Tibial artery (tissue), 4 donors: ENCODE measurements around the gene LILRA6.
"Not testable (repeated sequence)": the region's sequence is repeated elsewhere in the genome, so short reads cannot be mapped to it uniquely, and the experiment has no call there.

ENCODE experiments used
- DNase-seq, 2 donors: peaks; one replicate each; pipeline ENCODE4 v3.0.0-alpha.2; 2019
- H3K27ac ChIP-seq, 2 donors: fragments of 200-600 bp; sonication (generic) in 1 of 2; 1 replicate in 1 of 2; 2 replicates in 1 of 2; pipeline ENCODE4 v1.5.1; 2018 to 2019; ENCODE audit warnings: mild to moderate bottlenecking in 1 of 2
- H3K27me3 ChIP-seq, 2 donors: fragments of 200-600 bp; sonication (generic) in 1 of 2; one replicate each; pipeline versions ENCODE4 v1.5.1 to v1.6.0; 2016 to 2019
- H3K36me3 ChIP-seq, 3 donors: fragments of 200-600 bp; sonication (generic) in 2 of 3; one replicate each; pipeline ENCODE4 v1.5.1; 2016 to 2019; ENCODE audit warnings: mild to moderate bottlenecking in 2 of 3
- H3K4me1 ChIP-seq, 4 donors: fragments of 200-600 bp; sonication (generic) in 2 of 4; 1 replicate in 3 of 4; 2 replicates in 1 of 4; pipeline ENCODE4 v1.5.1; 2016 to 2019
- H3K4me3 ChIP-seq, 2 donors: fragments of 200-600 bp; sonication (generic) in 1 of 2; 1 replicate in 1 of 2; 2 replicates in 1 of 2; pipeline ENCODE4 v1.5.1; 2018 to 2019; ENCODE audit warnings: mild to moderate bottlenecking in 2 of 2
- H3K9me3 ChIP-seq, 3 donors: fragments of 200-600 bp; sonication (generic) in 1 of 3; one replicate each; pipeline ENCODE4 v1.5.1; 2016 to 2019
- intact Hi-C: fragments of 100-400 bp; cut with DNase I; formaldehyde crosslinking; loops from one replicate; pipeline ENCODE4 v1.15.0; 2023; ENCODE audit warnings: low total_unique reads
- TF ChIP-seq, protein P1 (sequence below), 2 experiments: fragments of 200-600 bp in 1 of 2; fragments of 450-650 bp in 1 of 2; IDR thresholded peaks; one replicate each; pipeline ENCODE4 v1.5.1; 2017 to 2019; ENCODE audit warnings: antibody characterized with exemption in 2 of 2, mild to moderate bottlenecking in 1 of 2, moderate library complexity in 1 of 2

Gene LILRA6

DNA sequence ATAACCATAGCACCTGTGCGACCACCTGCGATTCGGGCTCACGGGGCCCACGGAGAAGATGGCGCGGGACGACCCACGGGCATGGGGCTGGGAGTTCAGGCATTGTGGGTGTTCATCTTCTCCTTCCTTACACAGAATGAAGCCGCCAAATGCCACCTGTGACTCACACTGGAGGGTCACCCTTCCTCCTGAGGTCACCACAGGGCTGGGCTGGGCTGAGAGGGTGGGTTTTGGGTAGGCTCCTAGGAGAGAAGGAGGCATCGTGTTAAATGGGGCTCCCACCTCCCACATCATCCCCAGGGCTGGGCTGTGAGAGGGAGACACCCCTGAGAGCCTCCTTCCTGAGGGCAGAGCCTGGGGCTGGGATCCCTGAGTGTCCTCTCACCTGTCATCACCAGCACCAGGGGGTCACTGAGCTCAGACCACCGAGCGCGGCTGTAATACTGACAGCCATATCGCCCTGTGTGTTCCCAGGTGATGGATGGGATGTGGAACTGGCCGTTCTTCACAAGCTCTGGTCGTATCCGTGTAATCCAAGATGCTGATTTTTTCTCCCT is 36.9 kb upstream of the LILRA6 start:
- TF ChIP-seq, protein P1, sequence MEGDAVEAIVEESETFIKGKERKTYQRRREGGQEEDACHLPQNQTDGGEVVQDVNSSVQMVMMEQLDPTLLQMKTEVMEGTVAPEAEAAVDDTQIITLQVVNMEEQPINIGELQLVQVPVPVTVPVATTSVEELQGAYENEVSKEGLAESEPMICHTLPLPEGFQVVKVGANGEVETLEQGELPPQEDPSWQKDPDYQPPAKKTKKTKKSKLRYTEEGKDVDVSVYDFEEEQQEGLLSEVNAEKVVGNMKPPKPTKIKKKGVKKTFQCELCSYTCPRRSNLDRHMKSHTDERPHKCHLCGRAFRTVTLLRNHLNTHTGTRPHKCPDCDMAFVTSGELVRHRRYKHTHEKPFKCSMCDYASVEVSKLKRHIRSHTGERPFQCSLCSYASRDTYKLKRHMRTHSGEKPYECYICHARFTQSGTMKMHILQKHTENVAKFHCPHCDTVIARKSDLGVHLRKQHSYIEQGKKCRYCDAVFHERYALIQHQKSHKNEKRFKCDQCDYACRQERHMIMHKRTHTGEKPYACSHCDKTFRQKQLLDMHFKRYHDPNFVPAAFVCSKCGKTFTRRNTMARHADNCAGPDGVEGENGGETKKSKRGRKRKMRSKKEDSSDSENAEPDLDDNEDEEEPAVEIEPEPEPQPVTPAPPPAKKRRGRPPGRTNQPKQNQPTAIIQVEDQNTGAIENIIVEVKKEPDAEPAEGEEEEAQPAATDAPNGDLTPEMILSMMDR (IDR thresholded peaks at IDR 0.05): no peak
- no peaks in the 10 kb centered on the region for H3K36me3 ChIP-seq
- H3K4me1 ChIP-seq: no peaks in the 10 kb centered on the region
- intact Hi-C loops: no loop called here
- DNase-seq: no peak
- no peak overlapping the region for H3K27ac ChIP-seq
- H3K27me3 ChIP-seq: peaks cover 0 to 27% of the 10 kb centered on the region in 2 donors
- H3K9me3 ChIP-seq: no peaks in the 10 kb centered on the region
- H3K4me3 ChIP-seq: no peak overlapping the region

DNA sequence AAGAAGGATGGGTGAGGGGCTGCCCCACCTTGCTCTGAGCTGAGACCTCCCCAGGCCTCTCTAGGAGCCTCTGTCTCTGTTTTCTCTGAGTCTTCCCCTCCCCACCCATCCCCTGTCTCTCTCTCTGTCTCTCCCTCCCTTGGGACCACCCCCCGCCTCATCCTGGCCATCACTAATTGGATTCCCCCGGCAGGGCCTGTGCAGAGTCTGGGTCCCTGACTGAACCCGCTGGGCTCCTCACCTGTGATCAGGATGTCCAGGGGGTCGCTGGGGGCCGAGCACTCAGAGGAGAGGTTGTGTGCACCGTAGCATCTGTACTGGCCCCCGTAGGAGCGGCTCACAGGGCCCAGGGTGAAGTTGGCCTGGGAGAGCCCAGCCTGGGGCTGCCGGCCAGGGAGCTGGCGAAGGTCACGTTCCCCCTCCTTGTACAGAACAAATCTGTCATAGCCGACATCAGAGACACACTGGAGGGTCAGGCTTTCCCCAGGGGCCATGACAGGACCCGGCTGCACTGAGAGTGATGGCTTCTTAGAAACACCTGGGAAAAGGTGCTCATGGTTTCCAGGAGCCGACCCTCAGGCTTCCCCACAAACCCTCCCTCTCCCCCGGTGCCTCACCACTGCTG is 36.1 kb upstream of the LILRA6 start:
- intact Hi-C loops, H3K27ac ChIP-seq, H3K36me3 ChIP-seq, H3K4me3 ChIP-seq, H3K4me1 ChIP-seq, DNase-seq, H3K9me3 ChIP-seq: not testable (repeated sequence)
- peaks cover 0 to 27% of the 10 kb centered on the region in 2 donors for H3K27me3 ChIP-seq

DNA sequence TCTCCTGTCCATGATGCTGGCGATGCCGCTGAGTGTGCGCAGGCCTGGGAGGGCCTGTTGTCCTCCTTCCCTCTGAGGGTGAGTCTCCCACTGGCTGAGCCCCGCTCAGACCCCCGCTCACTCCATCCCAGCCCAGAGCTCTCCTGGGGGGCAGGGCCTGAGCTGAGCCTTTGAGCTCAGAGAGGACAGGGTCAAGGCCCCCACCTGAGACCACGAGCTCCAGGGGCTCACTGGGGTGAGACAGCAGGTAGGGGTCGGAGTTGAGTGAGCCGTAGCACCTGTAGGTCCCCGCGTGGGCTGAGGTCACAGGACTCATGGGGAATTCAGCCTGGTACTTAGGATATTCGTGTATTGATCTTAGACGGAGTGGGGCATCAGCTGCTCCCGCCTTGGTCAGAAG is 35.5 kb upstream of the LILRA6 start:
- not testable (repeated sequence) for DNase-seq, H3K4me1 ChIP-seq, H3K9me3 ChIP-seq

DNA sequence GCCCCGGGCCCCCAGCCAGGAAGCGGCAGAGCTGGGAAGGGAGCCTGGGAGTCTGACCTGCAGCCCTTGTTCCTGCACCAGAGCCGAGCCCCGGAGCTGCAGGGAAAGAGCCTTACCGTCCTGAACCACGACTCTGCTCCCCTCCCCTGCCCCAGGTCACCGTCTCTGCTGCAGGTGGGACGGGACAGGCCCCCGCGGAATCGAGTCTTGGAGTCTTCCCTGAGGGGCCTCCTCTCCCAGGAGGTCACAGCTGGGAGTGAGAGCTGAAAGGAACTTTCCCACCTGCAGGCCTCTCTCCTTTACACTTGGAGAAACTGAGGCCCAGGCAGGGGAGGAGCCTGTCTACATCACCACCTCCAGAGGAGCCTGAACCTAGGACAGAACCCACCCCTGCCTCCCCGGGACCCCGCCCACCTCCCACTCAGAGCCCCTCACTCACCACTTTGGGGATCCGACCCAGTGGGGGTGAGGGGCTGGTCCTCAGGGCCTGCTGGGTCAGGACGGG is 34.6 kb upstream of the LILRA6 start:
- H3K9me3 ChIP-seq, DNase-seq, H3K36me3 ChIP-seq, H3K4me1 ChIP-seq, H3K4me3 ChIP-seq, H3K27ac ChIP-seq, intact Hi-C loops: not testable (repeated sequence)
- peaks cover 0 to 27% of the 10 kb centered on the region in 2 donors for H3K27me3 ChIP-seq

More for the DNA sequence above, 35.5 kb upstream of the LILRA6 start:
- intact Hi-C loops, H3K4me3 ChIP-seq, H3K27ac ChIP-seq, H3K36me3 ChIP-seq: not testable (repeated sequence)
- H3K27me3 ChIP-seq: peaks cover 0 to 27% of the 10 kb centered on the region in 2 donors

DNA sequence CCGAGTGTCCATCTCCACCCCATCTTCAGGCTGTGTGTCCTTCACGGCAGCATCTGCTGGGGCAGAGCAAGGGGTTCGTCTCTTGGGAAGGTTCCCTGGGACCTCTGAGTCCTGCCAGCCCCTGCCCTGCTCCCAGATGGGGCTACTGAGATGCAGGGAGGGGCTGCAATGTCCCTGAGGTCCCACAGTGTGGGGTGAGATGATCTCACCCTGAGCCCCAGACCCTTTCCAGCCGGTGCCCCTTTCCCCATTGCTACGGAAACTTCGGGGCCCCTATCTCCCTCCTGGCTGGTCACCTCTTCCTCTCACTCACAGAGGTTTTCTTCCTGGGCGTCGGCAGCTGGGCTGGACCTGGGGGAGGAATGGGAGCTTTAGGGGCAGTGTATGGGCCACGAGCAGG is 33.4 kb upstream of the LILRA6 start:
- no peak for DNase-seq
- intact Hi-C loops: no loop called here
- H3K27me3 ChIP-seq: peaks cover 0 to 18% of the 10 kb centered on the region in 2 donors
- H3K36me3 ChIP-seq: no peaks in the 10 kb centered on the region
- TF ChIP-seq, protein P1 (IDR thresholded peaks at IDR 0.05): no peak
- H3K27ac ChIP-seq: no peak overlapping the region
- no peaks in the 10 kb centered on the region for H3K9me3 ChIP-seq
- H3K4me3 ChIP-seq: no peak overlapping the region
- no peaks in the 10 kb centered on the region for H3K4me1 ChIP-seq

DNA sequence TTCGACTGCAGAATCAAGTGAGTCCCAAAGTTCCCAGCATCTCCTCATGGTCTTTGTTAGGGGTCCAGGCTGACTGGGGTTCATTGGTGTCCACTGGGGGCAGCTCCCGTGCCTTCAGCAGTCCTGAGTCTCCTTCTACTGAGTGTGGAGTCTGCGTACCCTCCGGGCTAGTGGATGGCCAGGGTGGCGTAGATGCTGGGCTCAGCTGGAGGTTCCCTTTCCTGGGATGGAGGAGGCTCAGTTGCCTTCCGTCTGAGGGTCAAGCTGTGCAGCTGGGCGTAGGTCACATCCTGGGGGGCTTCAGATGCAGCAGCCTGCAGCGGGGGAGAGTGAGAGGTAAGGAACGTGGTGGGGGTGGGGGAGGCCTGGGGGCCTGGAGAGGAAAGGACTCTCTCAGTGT is 31.9 kb upstream of the LILRA6 start:
- H3K9me3 ChIP-seq, intact Hi-C loops, DNase-seq, H3K27ac ChIP-seq, H3K4me3 ChIP-seq, H3K36me3 ChIP-seq, H3K4me1 ChIP-seq: not testable (repeated sequence)
- H3K27me3 ChIP-seq: peaks cover 0 to 12% of the 10 kb centered on the region in 2 donors

DNA sequence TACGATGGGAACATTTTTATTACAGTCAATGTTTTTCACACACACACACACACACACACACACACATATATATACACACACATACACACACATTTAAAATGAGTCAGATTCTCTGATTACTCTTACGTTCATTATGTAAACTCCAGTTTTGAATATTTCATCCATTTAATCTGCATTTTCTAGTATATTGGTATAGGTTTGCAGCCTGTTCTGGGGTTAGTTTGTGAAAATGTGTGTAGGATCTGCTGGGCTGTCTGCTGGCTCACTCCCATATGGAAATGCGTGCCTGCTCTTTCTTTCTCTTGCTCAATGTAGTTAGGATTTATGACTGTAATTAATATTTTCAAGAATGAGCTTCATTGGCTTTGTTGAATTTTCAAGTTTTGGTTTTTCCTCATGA is 31.2 kb upstream of the LILRA6 start:
- Histone ChIP-seq H3K27me3 (peaks cover 0 to 12% of the 10 kb centered on the region in 2 donors), H3K4me3 (no peak overlapping the region), H3K4me1 (no peaks in the 10 kb centered on the region), H3K36me3 (no peaks in the 10 kb centered on the region), H3K9me3 (no peaks in the 10 kb centered on the region), H3K27ac (no peak overlapping the region)
- TF ChIP-seq, protein P1 (IDR thresholded peaks at IDR 0.05): no peak
- DNase-seq: no peak
- intact Hi-C loops: no loop called here

DNA sequence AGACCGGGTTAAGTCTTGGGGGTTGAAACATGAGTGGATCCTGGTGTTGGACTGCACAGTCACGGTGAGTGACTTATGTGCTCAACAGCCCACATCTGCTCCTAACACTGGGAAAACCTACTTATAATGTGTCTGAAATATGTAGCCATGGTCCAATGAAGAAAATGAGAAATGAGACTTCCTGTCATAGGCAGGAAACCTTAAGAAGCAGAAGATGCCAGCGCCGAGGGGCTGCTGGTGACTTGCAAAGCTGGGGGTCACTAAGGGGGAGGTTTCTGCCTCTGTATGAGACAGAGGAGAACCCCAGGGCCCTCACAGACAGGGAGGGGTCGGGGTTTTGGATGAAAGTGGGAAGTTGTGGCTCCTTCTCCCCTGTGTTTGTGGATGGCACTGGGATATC is 29.6 kb upstream of the LILRA6 start:
- H3K4me1 ChIP-seq, DNase-seq, H3K9me3 ChIP-seq, intact Hi-C loops, H3K4me3 ChIP-seq, H3K36me3 ChIP-seq, H3K27ac ChIP-seq, H3K27me3 ChIP-seq: not testable (repeated sequence)

DNA sequence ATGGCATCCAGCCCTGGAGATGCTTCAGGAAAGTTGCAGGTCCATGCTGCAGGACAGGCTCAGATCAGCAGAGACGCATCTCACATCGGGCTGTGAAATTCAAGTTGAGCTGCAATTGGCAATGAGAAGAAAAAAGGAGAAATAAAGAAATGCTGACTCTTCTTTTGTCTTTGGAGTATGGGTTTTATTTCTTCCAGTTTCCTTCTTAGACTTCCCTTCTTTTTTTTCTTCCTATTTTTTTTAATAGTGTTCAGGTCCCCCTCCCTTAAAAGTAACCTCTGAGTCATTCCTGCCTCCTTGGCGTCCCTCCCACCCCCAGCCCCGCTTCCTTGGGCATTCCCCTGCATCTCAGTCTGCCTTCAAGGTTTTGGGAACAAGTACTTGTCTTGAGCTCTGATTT is 29.0 kb upstream of the LILRA6 start:
- H3K9me3 ChIP-seq, H3K27me3 ChIP-seq, H3K36me3 ChIP-seq, intact Hi-C loops, H3K27ac ChIP-seq, H3K4me3 ChIP-seq, DNase-seq, H3K4me1 ChIP-seq: not testable (repeated sequence)
